Spleen (tissue), 3 donors: ENCODE data around the gene ANKRD28.

Source experiments
- POLR2A ChIP-seq, 3 donors: fragments of 450-650 bp; IDR thresholded peaks; one replicate each; pipeline ENCODE4 v1.5.1; 2017; ENCODE audit warnings: antibody characterized with exemption in 3 of 3, mild to moderate bottlenecking in 1 of 3
- POLR2AphosphoS5 ChIP-seq, 3 donors: sonication (generic); formaldehyde crosslinking; IDR thresholded peaks; one replicate each; pipeline ENCODE4 v1.5.1; 2017; ENCODE audit warnings: antibody characterized with exemption in 3 of 3

GRCh38 chr3:15723624-15723884 lies 74.2 kb downstream of the ANKRD28 start:
- TF ChIP-seq POLR2AphosphoS5 (IDR thresholded peaks at IDR 0.05): no peak
- TF ChIP-seq POLR2A (IDR thresholded peaks at IDR 0.05): no peak
